ENCODE results near the gene PTPN4. TPM values are rescaled to one million over a fixed set of nuclear protein-coding genes. Genes with fewer than 3 reads are reported as not detected.

PTPN4 gene
- total and polyA plus RNA-seq, 2 of the 13 experiments (the other 11 are each of a cell fraction or from before 2014, with no cell fraction given): 20.3 to 34.6 TPM

DNA sequence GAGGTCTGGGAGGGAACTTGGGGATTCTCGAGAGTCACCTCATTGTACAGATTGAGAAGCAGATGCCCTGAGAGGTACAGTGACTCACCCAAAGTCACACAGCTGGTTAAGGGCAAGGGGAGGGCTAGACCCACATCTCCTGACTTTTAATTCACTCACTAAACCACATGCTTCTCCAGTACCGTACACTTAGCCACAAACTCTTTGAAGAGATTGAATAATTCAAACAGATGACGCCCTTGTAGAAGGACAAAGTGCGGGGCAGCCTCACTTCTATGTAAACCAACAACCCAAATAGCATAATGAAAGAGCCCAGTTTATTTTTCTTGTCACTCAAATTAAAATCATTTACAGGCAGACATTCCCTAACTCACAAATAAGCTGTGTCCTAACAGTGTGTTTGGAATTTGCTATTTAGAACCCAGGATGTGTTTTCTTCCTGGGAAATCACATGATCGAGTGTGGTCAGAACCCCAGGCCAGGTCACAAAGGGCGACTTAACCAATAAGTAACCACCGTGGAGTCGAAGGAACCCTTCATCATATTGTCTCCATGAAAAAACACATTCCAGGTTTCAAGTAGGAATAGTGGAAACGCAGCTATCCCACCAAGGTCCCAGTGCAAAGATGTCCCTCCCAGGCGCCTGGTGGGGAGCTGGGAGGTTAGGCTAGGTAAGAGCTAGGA is 35.8 kb upstream of the PTPN4 start (continued):
- TF ChIP-seq ADNP (CRISPR knock-in tag; IDR thresholded peaks at IDR 0.05) (no peak), PAX8 (CRISPR knock-in tag; IDR thresholded peaks at IDR 0.05; ENCODE audit: borderline replicate concordance) (0 out of 2 replicates have a peak, but pooled peaks have one; percentile 30), BCL6 (CRISPR knock-in tag; IDR thresholded peaks at IDR 0.05) (peak; percentile 28; the same call in 1 of the 2 replicates), NR2F6 (IDR thresholded peaks at IDR 0.05) (0 out of 2 replicates have a peak, but pooled peaks have one; percentile 27), NR2F6 (CRISPR knock-in tag; IDR thresholded peaks at IDR 0.05) (peak; percentile 25; the same call in 1 of the 2 replicates), NCOA2 (CRISPR knock-in tag; IDR thresholded peaks at IDR 0.05) (0 out of 2 replicates have a peak, but pooled peaks have one; percentile 19), ZNF652 (CRISPR knock-in tag; IDR thresholded peaks at IDR 0.05; ENCODE audit: borderline replicate concordance, low read depth) (peak; percentile 87), NR2F1 (CRISPR knock-in tag; IDR thresholded peaks at IDR 0.05) (peak; percentile 56 to 59; a peak in 2 of 4 replicates), PHF21A (CRISPR knock-in tag; IDR thresholded peaks at IDR 0.05) (peak; percentile 37; the same call in 1 of the 2 replicates), SPEN (CRISPR knock-in tag; IDR thresholded peaks at IDR 0.05; ENCODE audit: low read depth) (0 out of 2 replicates have a peak, but pooled peaks have one; percentile 16), FOXA3 (CRISPR knock-in tag; IDR thresholded peaks at IDR 0.05) (peak; percentile 27; the same call in 1 of the 2 replicates), ZNF136 (CRISPR knock-in tag; IDR thresholded peaks at IDR 0.05; ENCODE audit: low read depth) (0 out of 2 replicates have a peak, but pooled peaks have one; percentile 42), HMG20A (CRISPR knock-in tag; IDR thresholded peaks at IDR 0.05; ENCODE audit: borderline replicate concordance) (peak; percentile 22; the same call in 1 of the 2 replicates)
- TF ChIP-seq, protein P1, sequence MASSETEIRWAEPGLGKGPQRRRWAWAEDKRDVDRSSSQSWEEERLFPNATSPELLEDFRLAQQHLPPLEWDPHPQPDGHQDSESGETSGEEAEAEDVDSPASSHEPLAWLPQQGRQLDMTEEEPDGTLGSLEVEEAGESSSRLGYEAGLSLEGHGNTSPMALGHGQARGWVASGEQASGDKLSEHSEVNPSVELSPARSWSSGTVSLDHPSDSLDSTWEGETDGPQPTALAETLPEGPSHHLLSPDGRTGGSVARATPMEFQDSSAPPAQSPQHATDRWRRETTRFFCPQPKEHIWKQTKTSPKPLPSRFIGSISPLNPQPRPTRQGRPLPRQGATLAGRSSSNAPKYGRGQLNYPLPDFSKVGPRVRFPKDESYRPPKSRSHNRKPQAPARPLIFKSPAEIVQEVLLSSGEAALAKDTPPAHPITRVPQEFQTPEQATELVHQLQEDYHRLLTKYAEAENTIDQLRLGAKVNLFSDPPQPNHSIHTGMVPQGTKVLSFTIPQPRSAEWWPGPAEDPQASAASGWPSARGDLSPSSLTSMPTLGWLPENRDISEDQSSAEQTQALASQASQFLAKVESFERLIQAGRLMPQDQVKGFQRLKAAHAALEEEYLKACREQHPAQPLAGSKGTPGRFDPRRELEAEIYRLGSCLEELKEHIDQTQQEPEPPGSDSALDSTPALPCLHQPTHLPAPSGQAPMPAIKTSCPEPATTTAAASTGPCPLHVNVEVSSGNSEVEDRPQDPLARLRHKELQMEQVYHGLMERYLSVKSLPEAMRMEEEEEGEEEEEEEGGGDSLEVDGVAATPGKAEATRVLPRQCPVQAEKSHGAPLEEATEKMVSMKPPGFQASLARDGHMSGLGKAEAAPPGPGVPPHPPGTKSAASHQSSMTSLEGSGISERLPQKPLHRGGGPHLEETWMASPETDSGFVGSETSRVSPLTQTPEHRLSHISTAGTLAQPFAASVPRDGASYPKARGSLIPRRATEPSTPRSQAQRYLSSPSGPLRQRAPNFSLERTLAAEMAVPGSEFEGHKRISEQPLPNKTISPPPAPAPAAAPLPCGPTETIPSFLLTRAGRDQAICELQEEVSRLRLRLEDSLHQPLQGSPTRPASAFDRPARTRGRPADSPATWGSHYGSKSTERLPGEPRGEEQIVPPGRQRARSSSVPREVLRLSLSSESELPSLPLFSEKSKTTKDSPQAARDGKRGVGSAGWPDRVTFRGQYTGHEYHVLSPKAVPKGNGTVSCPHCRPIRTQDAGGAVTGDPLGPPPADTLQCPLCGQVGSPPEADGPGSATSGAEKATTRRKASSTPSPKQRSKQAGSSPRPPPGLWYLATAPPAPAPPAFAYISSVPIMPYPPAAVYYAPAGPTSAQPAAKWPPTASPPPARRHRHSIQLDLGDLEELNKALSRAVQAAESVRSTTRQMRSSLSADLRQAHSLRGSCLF (CRISPR knock-in tag; IDR thresholded peaks at IDR 0.05; ENCODE audit: borderline replicate concordance): no peak
- TF ChIP-seq, protein P2, sequence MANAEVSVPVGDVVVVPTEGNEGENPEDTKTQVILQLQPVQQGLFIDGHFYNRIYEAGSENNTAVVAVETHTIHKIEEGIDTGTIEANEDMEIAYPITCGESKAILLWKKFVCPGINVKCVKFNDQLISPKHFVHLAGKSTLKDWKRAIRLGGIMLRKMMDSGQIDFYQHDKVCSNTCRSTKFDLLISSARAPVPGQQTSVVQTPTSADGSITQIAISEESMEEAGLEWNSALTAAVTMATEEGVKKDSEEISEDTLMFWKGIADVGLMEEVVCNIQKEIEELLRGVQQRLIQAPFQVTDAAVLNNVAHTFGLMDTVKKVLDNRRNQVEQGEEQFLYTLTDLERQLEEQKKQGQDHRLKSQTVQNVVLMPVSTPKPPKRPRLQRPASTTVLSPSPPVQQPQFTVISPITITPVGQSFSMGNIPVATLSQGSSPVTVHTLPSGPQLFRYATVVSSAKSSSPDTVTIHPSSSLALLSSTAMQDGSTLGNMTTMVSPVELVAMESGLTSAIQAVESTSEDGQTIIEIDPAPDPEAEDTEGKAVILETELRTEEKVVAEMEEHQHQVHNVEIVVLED (CRISPR knock-in tag; IDR thresholded peaks at IDR 0.05; ENCODE audit: borderline replicate concordance): 0 out of 2 replicates have a peak, but pooled peaks have one; percentile 27

Data from HepG2 (cell line).